Measurements from ENCODE around the gene DNAI1.
A peak's percentile ranks its signal among the peaks of the same experiment; 100 is the strongest.
"Not testable (repeated sequence)": the region's sequence is repeated elsewhere in the genome, so short reads cannot be mapped to it uniquely, and the experiment has no call there.

DNAI1 gene

DNA sequence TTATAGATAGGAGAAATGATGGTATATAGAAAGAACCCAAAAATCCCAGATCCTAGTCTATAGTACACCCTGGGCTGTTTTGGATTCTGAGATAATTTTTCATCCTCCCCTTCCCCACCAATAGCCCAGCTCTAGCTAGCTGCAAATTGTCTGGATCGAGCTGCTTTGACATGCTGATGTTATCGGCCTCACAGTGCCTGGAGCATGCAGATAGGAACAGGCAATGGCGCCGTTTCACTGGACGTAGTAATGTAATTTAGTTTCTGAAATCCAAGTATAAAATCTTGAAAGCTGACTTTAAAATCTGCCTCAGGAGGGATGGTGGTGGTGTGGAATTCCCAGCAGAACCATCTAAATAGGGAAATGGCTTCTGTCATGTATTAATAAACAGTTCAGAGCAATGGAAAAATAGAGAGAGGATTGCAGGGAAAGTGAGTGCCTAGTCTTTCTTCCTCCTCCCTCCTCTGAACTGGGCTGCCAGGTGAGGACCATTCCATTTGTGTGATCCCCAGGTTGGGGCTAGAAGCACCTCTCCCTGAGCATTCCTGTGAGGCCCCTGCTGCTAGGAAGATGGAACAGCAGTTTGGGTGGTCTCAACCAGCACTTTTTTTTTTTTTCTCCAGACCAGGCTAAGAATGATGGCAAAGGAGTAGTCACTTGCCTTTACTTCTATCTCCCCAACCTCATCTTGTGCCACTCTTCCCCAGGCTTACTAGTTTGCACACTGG is 32.1 kb upstream of the DNAI1 start:
- no peak overlapping the region for H3K27ac ChIP-seq
- TF ChIP-seq, protein P1, sequence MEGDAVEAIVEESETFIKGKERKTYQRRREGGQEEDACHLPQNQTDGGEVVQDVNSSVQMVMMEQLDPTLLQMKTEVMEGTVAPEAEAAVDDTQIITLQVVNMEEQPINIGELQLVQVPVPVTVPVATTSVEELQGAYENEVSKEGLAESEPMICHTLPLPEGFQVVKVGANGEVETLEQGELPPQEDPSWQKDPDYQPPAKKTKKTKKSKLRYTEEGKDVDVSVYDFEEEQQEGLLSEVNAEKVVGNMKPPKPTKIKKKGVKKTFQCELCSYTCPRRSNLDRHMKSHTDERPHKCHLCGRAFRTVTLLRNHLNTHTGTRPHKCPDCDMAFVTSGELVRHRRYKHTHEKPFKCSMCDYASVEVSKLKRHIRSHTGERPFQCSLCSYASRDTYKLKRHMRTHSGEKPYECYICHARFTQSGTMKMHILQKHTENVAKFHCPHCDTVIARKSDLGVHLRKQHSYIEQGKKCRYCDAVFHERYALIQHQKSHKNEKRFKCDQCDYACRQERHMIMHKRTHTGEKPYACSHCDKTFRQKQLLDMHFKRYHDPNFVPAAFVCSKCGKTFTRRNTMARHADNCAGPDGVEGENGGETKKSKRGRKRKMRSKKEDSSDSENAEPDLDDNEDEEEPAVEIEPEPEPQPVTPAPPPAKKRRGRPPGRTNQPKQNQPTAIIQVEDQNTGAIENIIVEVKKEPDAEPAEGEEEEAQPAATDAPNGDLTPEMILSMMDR (IDR thresholded peaks at IDR 0.05): no peak
- TF ChIP-seq ZFX (IDR thresholded peaks at IDR 0.05; ENCODE audit: borderline replicate concordance): no peak

DNA sequence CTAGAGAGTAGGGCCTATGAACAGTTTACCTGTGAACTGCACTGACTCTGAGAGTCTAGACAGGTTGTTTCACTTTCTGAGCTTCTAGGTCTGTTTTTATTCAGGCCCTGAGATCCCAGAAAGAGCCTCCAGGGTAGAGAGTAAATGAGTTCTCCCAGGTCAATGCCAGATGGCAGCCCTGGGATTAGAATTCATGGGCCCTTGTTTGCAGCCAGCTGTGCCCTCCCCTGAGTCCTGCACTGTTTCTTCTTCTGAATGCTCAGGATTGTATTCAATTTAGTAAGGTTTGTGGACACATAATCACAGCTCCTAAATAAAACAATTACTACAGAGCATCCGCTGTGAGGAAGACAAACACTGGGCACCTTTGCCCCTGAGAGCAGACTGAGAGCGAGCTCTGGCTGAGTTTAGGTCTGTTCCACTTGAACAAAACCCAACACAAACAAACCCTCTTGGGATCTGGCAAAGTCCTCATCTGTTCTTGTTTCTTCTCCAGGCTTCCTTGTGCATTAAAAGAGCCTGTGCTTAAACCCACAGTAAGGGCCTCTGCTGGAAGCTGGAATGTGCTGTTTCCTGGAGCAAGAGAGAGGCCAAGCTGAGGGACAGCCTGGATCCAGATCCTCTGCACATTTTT is 30.2 kb upstream of the DNAI1 start:
- TF ChIP-seq, protein P1 (IDR thresholded peaks at IDR 0.05): no peak
- no peak for TF ChIP-seq ZFX (IDR thresholded peaks at IDR 0.05; ENCODE audit: borderline replicate concordance)
- peak overlapping the region; percentile 47 for H3K27ac ChIP-seq

DNA sequence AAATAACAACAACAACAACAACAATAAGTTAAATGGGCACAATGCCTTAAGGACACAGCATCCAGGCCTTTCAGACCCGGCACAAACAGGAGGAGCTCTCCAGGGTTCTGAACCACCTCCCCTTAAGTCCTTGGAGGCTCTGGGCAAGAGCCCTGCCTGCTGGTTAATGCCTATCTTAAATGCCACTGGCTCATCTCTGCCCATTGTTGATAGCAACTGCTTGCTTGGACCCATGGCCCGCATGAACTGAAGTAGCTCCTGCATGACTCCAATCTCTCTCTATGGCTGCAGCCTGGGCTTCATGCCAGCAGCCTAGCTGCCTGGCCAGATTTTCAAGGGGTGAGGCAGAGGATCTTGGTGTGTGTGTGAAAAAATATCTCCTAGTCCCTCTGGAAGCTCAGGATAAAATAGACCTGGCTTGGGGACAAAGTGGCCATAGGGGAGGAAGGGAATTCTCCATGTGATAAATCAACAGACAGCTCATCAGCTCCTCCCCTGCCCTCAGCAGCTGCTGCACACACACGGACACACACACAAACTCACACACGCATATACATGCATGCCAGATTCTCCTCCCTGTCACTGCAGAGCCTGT is 27.7 kb upstream of the DNAI1 start:
- TF ChIP-seq, protein P1 (IDR thresholded peaks at IDR 0.05): no peak
- no peak for TF ChIP-seq ZFX (IDR thresholded peaks at IDR 0.05; ENCODE audit: borderline replicate concordance)
- no peak overlapping the region for H3K27ac ChIP-seq

DNA sequence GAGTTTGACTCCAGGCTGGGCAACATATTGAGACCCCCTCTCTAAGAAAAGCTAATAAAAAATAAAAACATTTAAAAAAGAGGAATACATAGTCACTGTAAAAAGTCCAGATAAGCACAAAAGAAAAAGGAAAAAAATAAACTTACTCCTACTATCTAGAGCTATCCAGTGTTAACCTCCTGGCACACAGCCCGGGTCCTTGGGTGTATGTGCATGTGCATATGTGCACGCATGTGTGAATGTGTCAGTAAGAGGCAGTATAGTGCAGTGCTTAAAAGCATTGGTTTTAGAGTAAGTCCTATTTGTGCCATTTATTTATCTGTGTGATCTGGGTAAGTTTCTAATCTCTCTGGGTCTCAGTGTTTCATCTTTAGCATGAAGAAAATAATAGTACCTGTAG is 26.9 kb upstream of the DNAI1 start:
- H3K27ac ChIP-seq: no peak overlapping the region
- TF ChIP-seq ZFX (IDR thresholded peaks at IDR 0.05; ENCODE audit: borderline replicate concordance): no peak
- TF ChIP-seq, protein P1 (IDR thresholded peaks at IDR 0.05): no peak

DNA sequence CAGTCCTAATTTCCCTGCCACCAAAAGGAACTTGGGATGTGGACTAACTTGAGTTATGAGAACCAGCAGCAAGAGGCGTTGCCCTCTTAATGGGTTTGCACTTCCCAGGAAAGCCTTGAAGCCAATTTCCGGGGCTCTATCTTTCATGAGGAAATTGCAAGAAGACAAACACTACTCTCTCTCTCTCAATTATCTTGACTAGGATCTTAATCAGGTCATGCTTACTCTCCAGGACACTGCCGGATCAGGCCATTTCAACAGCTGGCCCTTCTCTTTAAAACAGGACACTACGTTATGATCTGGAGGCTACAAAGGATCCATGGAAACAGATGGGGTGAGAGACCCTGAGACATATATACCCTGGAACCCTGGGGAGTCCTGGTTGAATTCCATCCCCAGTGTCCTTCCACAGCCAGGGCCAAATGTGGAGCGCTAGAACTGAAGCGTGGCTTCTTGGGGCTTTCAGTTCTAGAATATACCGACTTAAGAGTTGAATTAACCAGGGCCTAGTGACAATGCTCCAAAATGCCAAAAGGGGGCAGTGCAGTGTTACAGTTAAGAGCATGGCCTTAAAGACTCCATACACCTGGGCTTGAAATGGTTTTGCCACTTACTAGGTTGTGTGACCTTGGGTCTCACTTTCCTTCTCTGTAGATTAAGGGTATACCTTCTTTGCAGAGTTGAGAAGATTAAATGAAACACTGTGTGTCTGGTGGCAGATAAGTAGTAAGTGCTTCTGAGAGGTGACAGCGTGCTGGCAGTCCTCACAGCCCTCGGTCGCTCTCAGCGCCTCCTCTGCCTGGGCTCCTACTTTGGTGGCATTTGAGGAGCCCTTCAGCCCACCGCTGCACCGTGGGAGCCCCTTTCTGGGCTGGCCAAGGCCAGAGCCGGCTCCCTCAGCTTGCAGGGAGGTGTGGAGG is 21.3 kb upstream of the DNAI1 start:
- TF ChIP-seq, protein P1 (IDR thresholded peaks at IDR 0.05): peak; percentile 91
- no peak for TF ChIP-seq ZFX (IDR thresholded peaks at IDR 0.05; ENCODE audit: borderline replicate concordance)
- no peak overlapping the region for H3K27ac ChIP-seq

DNA sequence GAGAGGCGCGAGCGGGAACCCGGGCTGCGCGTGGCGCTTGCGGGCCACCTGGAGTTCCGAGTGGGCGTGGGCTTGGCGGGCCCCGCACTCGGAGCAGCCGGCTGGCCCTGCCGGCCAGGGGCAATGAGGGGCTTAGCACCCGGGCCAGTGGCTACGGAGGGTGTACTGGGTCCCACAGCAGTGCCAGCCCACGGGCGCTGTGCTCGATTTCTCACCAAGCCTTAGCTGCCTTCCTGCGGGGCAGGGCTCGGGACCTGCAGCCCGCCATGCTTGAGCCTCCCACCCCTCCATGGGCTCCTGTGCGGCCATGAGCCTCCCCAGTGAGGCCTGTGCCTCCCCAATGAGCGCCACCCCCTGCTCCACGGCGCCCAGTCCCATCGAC is 20.7 kb upstream of the DNAI1 start:
- not testable (repeated sequence) for H3K27ac ChIP-seq

DNA sequence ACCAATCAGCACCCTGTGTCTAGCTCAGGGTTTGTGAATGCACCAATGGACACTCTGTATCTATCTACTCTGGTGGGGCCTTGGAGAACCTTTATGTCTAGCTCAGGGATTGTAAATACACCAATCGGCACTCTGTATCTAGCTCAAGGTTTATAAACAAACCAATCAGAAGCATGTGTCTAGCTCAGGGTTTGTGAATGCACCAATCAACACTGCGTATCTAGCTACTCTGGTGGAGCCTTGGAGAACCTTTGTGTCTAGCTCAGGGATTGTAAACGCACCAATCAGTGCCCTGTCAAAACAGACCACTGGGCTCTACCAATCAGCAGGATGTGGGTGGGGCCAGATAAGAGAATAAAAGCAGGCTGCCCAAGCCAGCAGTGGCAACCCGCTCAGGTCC is 20.1 kb upstream of the DNAI1 start:
- not testable (repeated sequence) for H3K27ac ChIP-seq

DNA sequence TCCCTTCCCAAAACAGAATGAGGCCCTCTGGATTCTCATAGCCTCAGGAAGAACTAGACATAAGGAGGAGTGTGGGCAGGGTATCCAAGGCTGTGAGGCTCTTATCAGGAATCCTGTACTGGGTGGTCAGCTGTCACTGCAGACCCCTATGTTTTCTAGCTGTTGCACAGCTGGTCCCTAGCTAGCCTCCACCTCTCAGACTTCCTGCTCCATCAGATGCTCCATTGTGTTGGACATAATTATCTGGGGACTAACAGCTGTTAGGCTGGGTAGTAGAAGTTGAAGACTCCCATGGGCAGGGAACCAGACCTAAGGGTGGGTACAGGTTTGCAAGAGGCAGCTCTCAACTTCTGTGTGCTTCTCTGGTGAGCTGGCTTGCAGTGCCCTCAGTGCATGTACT is 18.6 kb upstream of the DNAI1 start:
- TF ChIP-seq, protein P1 (IDR thresholded peaks at IDR 0.05): no peak
- TF ChIP-seq ZFX (IDR thresholded peaks at IDR 0.05; ENCODE audit: borderline replicate concordance): no peak

More for the DNA sequence above, 18.6 kb upstream of the DNAI1 start:
- H3K27ac ChIP-seq: no peak overlapping the region

Measured in 22Rv1 (cell line).